ENCODE results near the gene NFIX. TPM values are rescaled to one million over a fixed set of nuclear protein-coding genes. Genes with fewer than 3 reads are reported as not detected.

The NFIX gene
- total RNA-seq, 1 donor from 2014 or later = 2.6 TPM

GRCh38 chr19:13005253-13005652 is 10.0 kb downstream of the NFIX start:
- ATAC-seq (ENCODE audit: low read depth) (no peak), DNase-seq (no peak)
- Mint-ChIP-seq H3K27me3 (peaks cover 20% of the 10 kb centered on the region), H3K36me3 (ENCODE audit: low read depth) (no peaks in the 10 kb centered on the region), H3K4me1 (no peaks in the 10 kb centered on the region), H3K4me3 (no peak overlapping the region), H3K9me3 (no peaks in the 10 kb centered on the region), H3K27ac (no peak overlapping the region)
- intact Hi-C loops (cut with micrococcal nuclease) = no loop called here
- ChIA-PET CTCF (no interaction called here), POLR2A (interaction anchor here (0.7 kb wide), 1 partner anchor 19 kb away, joined by 4 read pairs; no protein-coding TSS in a partner anchor)
- no peak for TF ChIP-seq CTCF (IDR thresholded peaks at IDR 0.05)

- intact Hi-C loops (cut with micrococcal nuclease) = no loop called here
- Mint-ChIP-seq H3K4me1 (no peaks in the 10 kb centered on the region), H3K9me3 (no peaks in the 10 kb centered on the region), H3K27me3 (peaks cover 25% of the 10 kb centered on the region), H3K27ac (no peak overlapping the region), H3K36me3 (ENCODE audit: low read depth) (no peaks in the 10 kb centered on the region), H3K4me3 (no peak overlapping the region)
- DNase-seq (no peak), ATAC-seq (ENCODE audit: low read depth) (no peak)
- TF ChIP-seq CTCF (IDR thresholded peaks at IDR 0.05) = no peak
- ChIA-PET CTCF (no interaction called here), POLR2A (no interaction called here)
Observed at GRCh38 chr19:13005861-13006370, 10.6 kb downstream of the NFIX start.

- intact Hi-C loops (cut with micrococcal nuclease) = no loop called here
- CTCF ChIA-PET = no interaction called here
- Mint-ChIP-seq H3K27me3 (peaks cover 30% of the 10 kb centered on the region), H3K9me3 (no peaks in the 10 kb centered on the region), H3K27ac (no peak overlapping the region), H3K36me3 (ENCODE audit: low read depth) (no peaks in the 10 kb centered on the region), H3K4me3 (no peak overlapping the region), H3K4me1 (peaks cover 2% of the 10 kb centered on the region)
- ATAC-seq (ENCODE audit: low read depth) (no peak), DNase-seq (no peak)
- POLR2A ChIA-PET = interaction anchor here (0.6 kb wide), 1 partner anchor 53 kb away, joined by 6 read pairs; no protein-coding TSS in a partner anchor
- no peak for TF ChIP-seq CTCF (IDR thresholded peaks at IDR 0.05)
Observed at GRCh38 chr19:13006431-13007281, 11.4 kb downstream of the NFIX start.

GRCh38 chr19:13007292-13008045 is 12.2 kb downstream of the NFIX start:
- ChIA-PET CTCF (no interaction called here), POLR2A (interaction anchor here (1.1 kb wide), 1 partner anchor 92 kb away, joined by 3 read pairs; no protein-coding TSS in a partner anchor)
- peaks cover 32% of the 10 kb centered on the region for H3K27me3 Mint-ChIP-seq

More at GRCh38 chr19:13007292-13008045, 12.2 kb downstream of the NFIX start:
- intact Hi-C loops (cut with micrococcal nuclease) = no loop called here
- TF ChIP-seq CTCF (IDR thresholded peaks at IDR 0.05) = no peak
- DNase-seq = no peak
- Mint-ChIP-seq H3K4me1 (peaks cover 5% of the 10 kb centered on the region), H3K36me3 (ENCODE audit: low read depth) (no peaks in the 10 kb centered on the region), H3K9me3 (no peaks in the 10 kb centered on the region), H3K4me3 (no peak overlapping the region), H3K27ac (no peak overlapping the region)
- ATAC-seq (ENCODE audit: low read depth) = no peak

Measured in activated B cell treated with CpG ODN at 0.5 μM for 24 hours (primary cell).